OCI-LY1 (cell line): Measurements from ENCODE around the gene LRRC61.

ENCODE experiments used
- H2AFZ ChIP-seq: fragments of 200-600 bp; sonication (generic), shearing (Covaris generic); 2 replicates; pipeline ENCODE4 v1.6.0; 2014; ENCODE audit warnings: antibody characterized with exemption, mild to moderate bottlenecking, low read length
- H3F3A ChIP-seq: fragments of 200-600 bp; sonication (generic), shearing (Covaris generic); 2 replicates; pipeline ENCODE4 v1.6.0; 2014; ENCODE audit warnings: mild to moderate bottlenecking, antibody characterized with exemption, low read length, moderate library complexity; ENCODE audit not compliant: insufficient read depth
- H3K27ac ChIP-seq: fragments of 200-600 bp; sonication (generic); 2 replicates; pipeline ENCODE4 v1.5.1; 2014; ENCODE audit warnings: low read length, mixed run types, mild to moderate bottlenecking, low read depth; ENCODE audit not compliant: poor library complexity, severe bottlenecking
- H3K27me3 ChIP-seq: fragments of 200-600 bp; sonication (generic); 2 replicates; pipeline ENCODE4 v1.6.0; 2014; ENCODE audit warnings: antibody characterized with exemption, mild to moderate bottlenecking, low read length, moderate library complexity; ENCODE audit not compliant: insufficient read depth
- H3K36me3 ChIP-seq: fragments of 200-600 bp; sonication (generic); 2 replicates; pipeline ENCODE4 v1.6.1; 2014; ENCODE audit warnings: mild to moderate bottlenecking, antibody characterized with exemption, low read length, moderate library complexity, mixed read lengths; ENCODE audit not compliant: insufficient read depth
- H3K4me1 ChIP-seq: fragments of 200-600 bp; sonication (generic); 2 replicates; pipeline ENCODE4 v1.5.1; 2014; ENCODE audit warnings: mild to moderate bottlenecking, low read length, moderate library complexity; ENCODE audit not compliant: insufficient read depth, severe bottlenecking
- H3K4me2 ChIP-seq: fragments of 200-600 bp; sonication (generic), shearing (Covaris generic); 2 replicates; pipeline ENCODE4 v1.6.1; 2014; ENCODE audit warnings: low read length
- H3K4me3 ChIP-seq: fragments of 200-600 bp; sonication (generic); 2 replicates; pipeline ENCODE4 v1.5.1; 2014; ENCODE audit warnings: low read length, low read depth, mild to moderate bottlenecking, mixed read lengths; ENCODE audit not compliant: poor library complexity, severe bottlenecking
- H3K79me2 ChIP-seq: fragments of 200-600 bp; shearing (Covaris generic); 2 replicates; pipeline ENCODE4 v1.6.1; 2016; ENCODE audit warnings: mixed run types, low read length, mixed read lengths; ENCODE audit not compliant: insufficient read depth
- H3K9ac ChIP-seq: fragments of 200-600 bp; sonication (generic), shearing (Covaris generic); 2 replicates; pipeline ENCODE4 v1.6.1; 2014; ENCODE audit warnings: mild to moderate bottlenecking, low read length, mixed read lengths
- H3K9me2 ChIP-seq: fragments of 200-600 bp; sonication (generic), shearing (Covaris generic); 2 replicates; pipeline ENCODE4 v1.6.1; 2014; ENCODE audit warnings: low read depth, mild to moderate bottlenecking, low read length, mixed read lengths
- H3K9me3 ChIP-seq: fragments of 200-600 bp; shearing (Covaris generic); 2 replicates; pipeline ENCODE4 v1.6.1; 2014; ENCODE audit warnings: low read length, mixed read lengths
- H4K20me1 ChIP-seq: fragments of 200-600 bp; sonication (generic), shearing (Covaris generic); 2 replicates; pipeline ENCODE4 v1.6.0; 2016; ENCODE audit warnings: mild to moderate bottlenecking, low read length; ENCODE audit not compliant: insufficient read depth
- CTCF ChIP-seq: fragments of 200-600 bp; sonication (generic), shearing (Covaris generic); IDR thresholded peaks from 2 replicates; pipeline ENCODE4 v1.5.1; 2017; ENCODE audit warnings: mild to moderate bottlenecking, antibody characterized with exemption, low read length, moderate library complexity, mixed read lengths
- EZH2 ChIP-seq: fragments of 200-600 bp; sonication (generic), shearing (Covaris generic); IDR thresholded peaks from 2 replicates; pipeline ENCODE4 v1.8.0; 2017; ENCODE audit warnings: borderline replicate concordance, mixed run types, mild to moderate bottlenecking, antibody characterized with exemption, low read length, moderate library complexity, mixed read lengths

Gene LRRC61

GRCh38 chr7:150381785-150382122 is 58.6 kb downstream of the LRRC61 start:
- Histone ChIP-seq H3K9me2 (no peaks in the 10 kb centered on the region), H3K9me3 (no peaks in the 10 kb centered on the region), H3F3A (0 out of 2 replicates have a peak, but pooled peaks cover 5% of the 10 kb centered on the region), H3K27me3 (no peaks in the 10 kb centered on the region), H3K79me2 (no peaks in the 10 kb centered on the region), H3K4me2 (peak overlapping the region; percentile 44; the same call in 1 of the 2 replicates), H3K9ac (no peak overlapping the region; the same call in 1 of the 2 replicates), H3K4me3 (no peak overlapping the region), H4K20me1 (no peaks in the 10 kb centered on the region), H3K4me1 (peaks cover 69% of the 10 kb centered on the region), H3K27ac (peak overlapping the region; percentile 70), H2AFZ (no peak overlapping the region), H3K36me3 (no peaks in the 10 kb centered on the region)
- TF ChIP-seq CTCF (no peak), EZH2 (no peak)

- Histone ChIP-seq H3K9ac (peak overlapping the region; percentile 11; the same call in 1 of the 2 replicates), H3K27ac (peak overlapping the region; percentile 70), H3K27me3 (no peaks in the 10 kb centered on the region), H3K4me3 (peak overlapping the region; percentile 4), H3F3A (0 out of 2 replicates have a peak, but pooled peaks cover 5% of the 10 kb centered on the region), H3K9me2 (no peaks in the 10 kb centered on the region), H3K79me2 (no peaks in the 10 kb centered on the region), H2AFZ (no peak overlapping the region), H3K4me2 (peak overlapping the region; percentile 44), H3K36me3 (no peaks in the 10 kb centered on the region), H3K4me1 (peaks cover 65% of the 10 kb centered on the region), H3K9me3 (no peaks in the 10 kb centered on the region), H4K20me1 (no peaks in the 10 kb centered on the region)
- TF ChIP-seq EZH2 = no peak
- TF ChIP-seq CTCF = no peak
Observed at GRCh38 chr7:150382123-150382843, 59.1 kb downstream of the LRRC61 start.

- Histone ChIP-seq H3K36me3 (no peaks in the 10 kb centered on the region), H3K9me2 (no peaks in the 10 kb centered on the region), H3K9me3 (no peaks in the 10 kb centered on the region), H3K4me1 (peaks cover 59% of the 10 kb centered on the region), H3K79me2 (no peaks in the 10 kb centered on the region), H3K27ac (peak overlapping the region; percentile 70), H3K9ac (peak overlapping the region; percentile 11; the same call in 1 of the 2 replicates), H2AFZ (no peak overlapping the region), H3K4me2 (peak overlapping the region; percentile 44), H4K20me1 (no peaks in the 10 kb centered on the region), H3F3A (0 out of 2 replicates have a peak, but pooled peaks cover 2% of the 10 kb centered on the region), H3K27me3 (no peaks in the 10 kb centered on the region), H3K4me3 (peak overlapping the region; percentile 4)
- no peak for TF ChIP-seq CTCF
- TF ChIP-seq EZH2 = no peak
Observed at GRCh38 chr7:150382844-150383225, 59.7 kb downstream of the LRRC61 start.
